OCI-LY1 (cell line): Measurements from ENCODE around the gene SERINC3.

Experiments
- H2AFZ ChIP-seq: fragments of 200-600 bp; sonication (generic), shearing (Covaris generic); 2 replicates; pipeline ENCODE4 v1.6.0; 2014; ENCODE audit warnings: antibody characterized with exemption, mild to moderate bottlenecking, low read length
- H3F3A ChIP-seq: fragments of 200-600 bp; sonication (generic), shearing (Covaris generic); 2 replicates; pipeline ENCODE4 v1.6.0; 2014; ENCODE audit warnings: mild to moderate bottlenecking, antibody characterized with exemption, low read length, moderate library complexity; ENCODE audit not compliant: insufficient read depth
- H3K27ac ChIP-seq: fragments of 200-600 bp; sonication (generic); 2 replicates; pipeline ENCODE4 v1.5.1; 2014; ENCODE audit warnings: low read length, mixed run types, mild to moderate bottlenecking, low read depth; ENCODE audit not compliant: poor library complexity, severe bottlenecking
- H3K27me3 ChIP-seq: fragments of 200-600 bp; sonication (generic); 2 replicates; pipeline ENCODE4 v1.6.0; 2014; ENCODE audit warnings: antibody characterized with exemption, mild to moderate bottlenecking, low read length, moderate library complexity; ENCODE audit not compliant: insufficient read depth
- H3K36me3 ChIP-seq: fragments of 200-600 bp; sonication (generic); 2 replicates; pipeline ENCODE4 v1.6.1; 2014; ENCODE audit warnings: mild to moderate bottlenecking, antibody characterized with exemption, low read length, moderate library complexity, mixed read lengths; ENCODE audit not compliant: insufficient read depth
- H3K4me1 ChIP-seq: fragments of 200-600 bp; sonication (generic); 2 replicates; pipeline ENCODE4 v1.5.1; 2014; ENCODE audit warnings: mild to moderate bottlenecking, low read length, moderate library complexity; ENCODE audit not compliant: insufficient read depth, severe bottlenecking
- H3K4me2 ChIP-seq: fragments of 200-600 bp; sonication (generic), shearing (Covaris generic); 2 replicates; pipeline ENCODE4 v1.6.1; 2014; ENCODE audit warnings: low read length
- H3K4me3 ChIP-seq: fragments of 200-600 bp; sonication (generic); 2 replicates; pipeline ENCODE4 v1.5.1; 2014; ENCODE audit warnings: low read length, low read depth, mild to moderate bottlenecking, mixed read lengths; ENCODE audit not compliant: poor library complexity, severe bottlenecking
- H3K79me2 ChIP-seq: fragments of 200-600 bp; shearing (Covaris generic); 2 replicates; pipeline ENCODE4 v1.6.1; 2016; ENCODE audit warnings: mixed run types, low read length, mixed read lengths; ENCODE audit not compliant: insufficient read depth
- H3K9ac ChIP-seq: fragments of 200-600 bp; sonication (generic), shearing (Covaris generic); 2 replicates; pipeline ENCODE4 v1.6.1; 2014; ENCODE audit warnings: mild to moderate bottlenecking, low read length, mixed read lengths
- H3K9me2 ChIP-seq: fragments of 200-600 bp; sonication (generic), shearing (Covaris generic); 2 replicates; pipeline ENCODE4 v1.6.1; 2014; ENCODE audit warnings: low read depth, mild to moderate bottlenecking, low read length, mixed read lengths
- H3K9me3 ChIP-seq: fragments of 200-600 bp; shearing (Covaris generic); 2 replicates; pipeline ENCODE4 v1.6.1; 2014; ENCODE audit warnings: low read length, mixed read lengths
- H4K20me1 ChIP-seq: fragments of 200-600 bp; sonication (generic), shearing (Covaris generic); 2 replicates; pipeline ENCODE4 v1.6.0; 2016; ENCODE audit warnings: mild to moderate bottlenecking, low read length; ENCODE audit not compliant: insufficient read depth
- CTCF ChIP-seq: fragments of 200-600 bp; sonication (generic), shearing (Covaris generic); IDR thresholded peaks from 2 replicates; pipeline ENCODE4 v1.5.1; 2017; ENCODE audit warnings: mild to moderate bottlenecking, antibody characterized with exemption, low read length, moderate library complexity, mixed read lengths
- EZH2 ChIP-seq: fragments of 200-600 bp; sonication (generic), shearing (Covaris generic); IDR thresholded peaks from 2 replicates; pipeline ENCODE4 v1.8.0; 2017; ENCODE audit warnings: borderline replicate concordance, mixed run types, mild to moderate bottlenecking, antibody characterized with exemption, low read length, moderate library complexity, mixed read lengths

SERINC3 gene

GRCh38 chr20:44509762-44510161 lies 12.1 kb downstream of the SERINC3 start:
- no peaks in the 10 kb centered on the region for H4K20me1 ChIP-seq
- H3K4me1 ChIP-seq = no peaks in the 10 kb centered on the region
- H3K9ac ChIP-seq = no peak overlapping the region
- H3K27me3 ChIP-seq = no peaks in the 10 kb centered on the region
- H3K36me3 ChIP-seq = peaks cover 77% of the 10 kb centered on the region
- no peak overlapping the region for H3K4me3 ChIP-seq
- H3K9me2 ChIP-seq = no peaks in the 10 kb centered on the region
- no peak overlapping the region for H2AFZ ChIP-seq
- TF ChIP-seq EZH2 (no peak), CTCF (no peak)
- 0 out of 2 replicates have a peak, but pooled peaks cover 3% of the 10 kb centered on the region for H3F3A ChIP-seq
- no peaks in the 10 kb centered on the region for H3K9me3 ChIP-seq
- no peak overlapping the region for H3K27ac ChIP-seq
- no peaks in the 10 kb centered on the region for H3K79me2 ChIP-seq
- H3K4me2 ChIP-seq = no peak overlapping the region

GRCh38 chr20:44504402-44505307 lies 17.2 kb downstream of the SERINC3 start:
- 0 out of 2 replicates have a peak, but pooled peaks cover 3% of the 10 kb centered on the region for H3F3A ChIP-seq
- H3K36me3 ChIP-seq = peaks cover 94% of the 10 kb centered on the region
- no peak overlapping the region for H2AFZ ChIP-seq
- H3K9me2 ChIP-seq = no peaks in the 10 kb centered on the region
- no peak overlapping the region for H3K4me2 ChIP-seq
- H3K9me3 ChIP-seq = no peaks in the 10 kb centered on the region
- H3K79me2 ChIP-seq = no peaks in the 10 kb centered on the region
- TF ChIP-seq CTCF = no peak
- no peak for TF ChIP-seq EZH2
- no peak overlapping the region for H3K9ac ChIP-seq
- H3K4me1 ChIP-seq = no peaks in the 10 kb centered on the region
- H4K20me1 ChIP-seq = no peaks in the 10 kb centered on the region
- no peak overlapping the region for H3K27ac ChIP-seq
- H3K27me3 ChIP-seq = no peaks in the 10 kb centered on the region
- H3K4me3 ChIP-seq = no peak overlapping the region

GRCh38 chr20:44502968-44503367 lies 18.9 kb downstream of the SERINC3 start:
- H4K20me1 ChIP-seq = no peaks in the 10 kb centered on the region
- no peak overlapping the region for H3K9ac ChIP-seq
- no peak overlapping the region for H3K4me2 ChIP-seq
- no peaks in the 10 kb centered on the region for H3K4me1 ChIP-seq
- H3K9me2 ChIP-seq = no peaks in the 10 kb centered on the region
- TF ChIP-seq CTCF (no peak), EZH2 (no peak)
- H3K4me3 ChIP-seq = no peak overlapping the region
- H2AFZ ChIP-seq = no peak overlapping the region
- no peak overlapping the region for H3K27ac ChIP-seq
- H3K79me2 ChIP-seq = no peaks in the 10 kb centered on the region
- H3F3A ChIP-seq = no peaks in the 10 kb centered on the region
- H3K27me3 ChIP-seq = no peaks in the 10 kb centered on the region
- peaks cover 91% of the 10 kb centered on the region for H3K36me3 ChIP-seq
- no peaks in the 10 kb centered on the region for H3K9me3 ChIP-seq
